HG03520 (cell line): Measurements from ENCODE around the gene CBY3.
A peak's percentile ranks its signal among the peaks of the same experiment; 100 is the strongest.
"Not testable (repeated sequence)": the region's sequence is repeated elsewhere in the genome, so short reads cannot be mapped to it uniquely, and the experiment has no call there.

Experiments used
- ATAC-seq: cut with Tn5 transposase; IDR thresholded peaks from one replicate; pipeline ENCODE4 v1.9.1; 2021; ENCODE audit warnings: mild to moderate bottlenecking, moderate library complexity; ENCODE audit not compliant: unreplicated experiment

Gene CBY3

DNA sequence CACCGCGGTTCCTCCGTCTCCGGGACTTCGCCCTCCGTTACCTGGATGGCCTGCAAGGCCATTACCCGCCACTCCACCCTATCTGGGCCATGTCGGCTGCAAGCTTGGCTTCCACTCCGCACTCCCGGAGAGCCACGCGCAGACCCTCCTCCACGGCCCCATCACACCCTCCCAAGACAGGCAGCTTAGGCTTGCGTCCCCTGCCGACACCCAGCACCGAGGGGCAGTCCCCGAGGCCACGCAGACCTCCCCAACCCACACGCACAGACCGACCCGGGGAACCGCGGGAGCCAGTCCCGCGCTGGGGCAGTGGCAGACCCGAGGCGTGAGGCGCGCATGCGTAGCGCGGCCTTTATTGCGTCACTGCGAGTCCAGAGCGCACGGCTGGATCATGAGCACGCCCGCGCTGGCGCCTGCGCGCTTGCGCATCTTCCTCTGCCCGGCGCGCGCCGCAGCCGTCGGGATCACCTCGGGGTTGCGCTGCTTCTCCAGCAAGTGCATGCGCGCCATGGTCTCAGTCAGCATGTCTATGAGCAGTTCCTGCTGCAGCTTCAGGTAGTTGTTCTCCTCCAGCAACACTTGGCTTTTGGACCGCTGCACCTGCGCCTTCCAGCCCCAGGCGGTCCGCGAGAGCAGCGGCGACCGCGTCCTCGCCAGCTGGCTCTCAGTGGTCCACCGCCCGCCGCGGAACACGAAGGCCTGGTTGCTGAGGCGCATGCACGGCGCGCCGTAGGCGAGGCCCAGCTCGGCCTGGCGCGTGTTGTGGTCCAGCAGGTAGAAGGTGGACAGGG lies 2.4 kb downstream of the CBY3 start:
- peak; percentile 87 for ATAC-seq

GRCh38 chr5:179668391-179668790 lies 12.4 kb downstream of the CBY3 start:
- ATAC-seq: no peak

- ATAC-seq: not testable (repeated sequence)
Observed at GRCh38 chr5:179661647-179662046, 19.2 kb downstream of the CBY3 start.

DNA sequence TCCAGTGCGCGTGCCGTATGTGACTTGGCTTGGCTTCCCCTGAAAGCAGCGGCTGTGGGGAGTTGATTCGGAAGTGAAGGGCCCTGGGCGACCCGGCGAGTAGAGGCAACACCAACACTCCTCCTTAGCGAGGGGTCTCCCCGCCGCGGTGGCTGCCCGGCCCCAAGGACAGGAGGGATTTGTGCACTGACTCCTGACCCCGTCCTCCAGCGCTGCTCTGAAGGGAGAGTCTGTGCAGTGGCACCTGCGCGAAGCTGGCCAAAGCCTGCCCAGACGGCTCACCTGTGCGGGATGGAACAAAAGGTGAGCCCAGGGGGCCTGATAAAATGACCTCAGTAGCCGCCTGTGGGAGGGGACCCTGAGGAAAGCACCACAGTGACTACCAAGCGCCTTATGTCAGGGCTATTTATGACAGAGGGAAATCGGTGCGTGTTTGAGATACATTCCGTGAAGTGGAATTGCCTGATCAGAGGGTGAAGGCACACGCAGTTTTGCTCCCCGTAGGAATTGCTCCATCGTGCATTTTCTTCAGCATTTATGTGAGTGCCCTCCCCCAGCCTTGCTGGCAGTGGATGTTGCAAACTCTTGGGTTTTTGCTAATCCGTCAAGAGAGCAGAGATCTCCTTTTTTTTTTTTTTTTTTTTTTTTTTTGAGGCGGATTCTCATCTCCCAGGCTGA lies 22.5 kb downstream of the CBY3 start:
- peak; percentile 57 for ATAC-seq

DNA sequence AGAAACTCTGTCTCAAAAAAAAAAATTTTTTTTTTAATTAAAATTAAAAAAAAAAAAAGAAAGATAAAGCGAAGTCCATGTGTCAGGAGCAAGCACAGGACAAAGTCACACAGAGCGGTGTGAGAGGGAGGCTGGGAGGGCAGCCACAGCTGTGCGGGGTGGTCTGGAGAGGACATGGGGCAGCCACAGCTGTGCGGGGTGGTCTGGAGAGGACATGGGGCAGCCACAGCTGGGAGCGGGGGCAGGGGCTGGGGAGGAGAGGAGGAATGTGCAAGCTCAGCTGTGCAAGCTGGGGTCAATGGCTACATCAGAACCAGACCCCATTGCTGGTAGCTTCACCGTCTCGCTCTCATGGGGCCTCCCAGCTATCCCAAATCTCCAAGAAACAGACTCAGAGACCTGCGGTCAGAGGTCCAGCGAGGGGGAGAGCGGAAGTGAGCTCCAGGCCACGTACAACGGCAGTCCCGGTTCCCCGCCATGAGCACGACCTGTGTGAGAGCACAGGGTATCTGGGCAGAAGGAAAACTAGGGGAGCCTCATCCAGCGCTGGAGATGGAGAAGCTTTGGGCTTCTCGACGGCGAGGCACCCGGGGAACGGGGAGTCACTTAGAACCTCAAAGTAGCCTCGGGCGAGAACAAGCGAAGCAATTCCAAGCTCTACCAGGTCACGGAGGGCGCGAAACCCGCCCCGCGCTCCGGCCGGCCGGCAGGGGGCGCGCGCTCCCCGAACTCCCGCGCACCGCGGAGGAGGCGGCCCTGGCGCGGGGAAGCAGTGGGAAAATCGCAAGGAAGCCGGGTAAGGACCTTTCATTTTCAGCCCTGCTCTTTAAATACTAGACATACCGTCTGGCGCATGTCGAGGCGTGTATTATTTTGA lies 23.3 kb downstream of the CBY3 start:
- peak; percentile 87 for ATAC-seq

DNA sequence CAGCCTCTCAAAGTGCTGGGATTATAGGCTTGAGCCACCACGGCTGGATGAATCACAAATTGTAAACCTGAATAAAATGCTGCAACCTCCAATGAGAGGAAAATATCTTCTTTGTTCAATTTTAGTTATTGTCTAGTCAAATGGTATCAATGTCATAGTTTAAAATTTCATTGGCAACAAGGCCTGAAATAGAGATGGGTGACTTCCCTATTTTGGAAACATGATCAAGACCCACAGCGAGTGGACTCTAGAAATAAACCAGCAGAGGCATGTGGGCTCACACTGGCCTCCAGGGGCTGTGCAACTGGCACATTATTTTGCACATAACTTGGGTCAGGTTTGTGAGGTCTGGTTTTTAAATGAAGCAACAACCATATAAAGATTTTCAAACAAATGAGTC lies 27.7 kb downstream of the CBY3 start:
- not testable (repeated sequence) for ATAC-seq

DNA sequence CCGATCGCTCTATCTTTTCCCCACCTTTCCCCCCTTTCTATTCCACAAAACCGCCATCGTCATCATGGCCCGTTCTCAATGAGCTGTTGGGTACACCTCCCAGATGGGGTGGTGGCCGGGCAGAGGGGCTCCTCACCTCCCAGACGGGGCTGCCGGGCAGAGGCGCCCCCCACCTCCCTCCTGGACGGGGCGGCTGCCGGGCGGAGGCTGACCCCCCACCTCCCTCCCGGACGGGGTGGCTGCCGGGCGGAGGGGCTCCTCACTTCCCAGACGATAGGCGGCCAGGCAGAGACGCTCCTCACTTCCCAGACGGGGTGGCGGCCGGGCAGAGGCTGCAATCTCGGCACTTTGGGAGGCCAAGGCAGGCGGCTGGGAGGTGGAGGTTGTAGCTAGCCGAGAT lies 30.6 kb downstream of the CBY3 start:
- ATAC-seq: not testable (repeated sequence)

DNA sequence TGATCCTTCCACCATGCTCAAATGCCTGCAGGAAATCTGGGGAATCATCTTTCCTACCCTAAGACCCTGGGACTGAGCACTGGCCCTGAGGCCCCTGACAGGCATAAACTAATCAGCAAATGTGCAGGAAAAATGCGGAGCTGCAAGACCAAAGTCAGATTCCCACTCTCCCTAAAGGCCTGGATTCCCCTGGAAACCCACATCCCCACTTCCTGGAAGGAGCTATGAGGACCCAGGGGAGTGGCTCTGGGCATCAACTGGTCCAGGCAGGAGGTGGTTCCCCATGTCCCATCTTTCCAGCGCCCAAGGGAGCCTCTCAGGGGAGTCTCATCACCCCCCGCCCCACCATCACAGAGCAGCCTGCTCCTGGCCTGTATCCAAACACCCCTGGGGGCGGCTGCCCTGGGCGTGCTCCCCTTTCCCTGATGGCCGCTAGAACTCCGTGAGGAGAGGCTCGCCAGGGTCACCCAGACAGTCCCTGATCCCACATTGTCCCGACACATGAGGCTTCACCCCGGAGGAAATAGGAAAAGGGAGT lies 31.6 kb downstream of the CBY3 start:
- ATAC-seq: not testable (repeated sequence)

DNA sequence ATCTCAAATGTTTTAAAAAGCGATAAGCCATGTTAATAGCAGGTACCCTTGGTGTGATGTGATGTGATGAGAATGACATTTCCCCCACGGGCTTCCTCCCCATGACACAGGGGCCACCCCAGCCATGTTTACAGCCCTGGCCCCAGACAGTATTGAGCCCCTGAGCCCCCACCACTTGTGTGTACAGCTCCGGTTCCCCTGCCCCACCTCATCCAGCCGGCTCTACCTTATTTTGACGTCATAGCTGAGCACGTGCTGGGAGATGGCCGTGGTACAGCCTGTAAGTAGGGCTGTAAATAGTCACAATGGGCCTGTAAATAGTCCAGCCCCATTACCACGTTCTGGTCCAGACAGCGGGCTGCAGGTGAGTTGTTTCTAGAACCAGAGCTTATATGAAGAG lies 32.4 kb downstream of the CBY3 start:
- ATAC-seq: no peak

DNA sequence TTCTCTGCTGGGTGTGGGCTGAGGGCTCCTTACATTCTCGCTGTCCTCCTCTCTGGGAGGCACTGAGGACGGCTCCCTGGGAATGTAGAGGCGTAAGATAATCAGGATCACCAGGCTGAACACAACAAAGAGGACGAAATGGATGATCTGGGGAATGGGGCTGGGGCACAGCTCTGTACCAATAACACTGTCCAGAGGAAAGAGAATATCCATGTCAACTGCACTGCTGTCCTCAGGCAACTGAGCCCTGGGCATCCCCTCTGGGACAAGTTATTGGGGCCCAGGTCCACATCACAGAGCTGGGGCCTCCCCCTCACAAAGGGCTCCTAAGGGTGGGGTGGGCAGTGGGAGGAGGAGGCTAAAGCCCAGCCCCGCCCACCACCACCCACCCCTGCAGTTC lies 36.1 kb downstream of the CBY3 start:
- not testable (repeated sequence) for ATAC-seq

DNA sequence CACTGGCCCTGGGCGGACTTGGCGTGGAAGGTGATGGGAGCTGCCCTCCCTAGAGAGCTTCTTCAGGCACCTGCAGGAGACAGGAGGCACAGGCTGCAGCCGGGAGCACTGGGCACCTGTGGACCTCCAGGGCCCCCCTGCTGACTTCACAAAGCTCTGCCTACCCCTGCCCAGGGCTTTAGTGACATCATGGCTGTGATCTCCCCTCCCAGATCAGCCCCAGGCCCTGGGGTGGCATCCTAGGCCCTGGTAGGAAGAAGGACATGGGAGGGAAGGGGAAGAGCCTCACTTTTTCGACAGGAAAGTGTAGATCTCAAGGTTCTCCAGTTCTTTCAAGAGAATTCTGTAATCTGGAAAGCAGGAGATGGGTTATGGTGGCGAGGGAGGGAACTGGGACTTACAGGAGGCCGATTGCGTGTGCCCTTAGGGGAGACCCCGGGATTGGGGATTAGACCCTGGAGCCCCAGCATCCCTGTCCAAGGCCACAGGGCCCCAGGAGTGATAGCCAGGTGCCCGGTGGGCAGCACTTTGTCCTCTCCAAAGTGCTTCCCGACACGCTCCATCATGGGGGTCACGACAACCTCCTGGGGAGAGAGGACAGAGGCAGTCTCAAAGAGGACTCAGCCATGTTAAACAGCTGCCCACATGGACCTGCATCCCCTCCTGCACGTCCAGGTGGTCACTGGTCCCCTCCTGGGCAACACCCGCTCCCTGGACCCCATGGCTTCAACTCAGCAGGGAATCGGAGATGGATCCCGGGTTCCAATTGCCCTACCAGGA lies 37.5 kb downstream of the CBY3 start:
- not testable (repeated sequence) for ATAC-seq

GRCh38 chr5:179642626-179643025 lies 38.2 kb downstream of the CBY3 start:
- ATAC-seq: not testable (repeated sequence)

DNA sequence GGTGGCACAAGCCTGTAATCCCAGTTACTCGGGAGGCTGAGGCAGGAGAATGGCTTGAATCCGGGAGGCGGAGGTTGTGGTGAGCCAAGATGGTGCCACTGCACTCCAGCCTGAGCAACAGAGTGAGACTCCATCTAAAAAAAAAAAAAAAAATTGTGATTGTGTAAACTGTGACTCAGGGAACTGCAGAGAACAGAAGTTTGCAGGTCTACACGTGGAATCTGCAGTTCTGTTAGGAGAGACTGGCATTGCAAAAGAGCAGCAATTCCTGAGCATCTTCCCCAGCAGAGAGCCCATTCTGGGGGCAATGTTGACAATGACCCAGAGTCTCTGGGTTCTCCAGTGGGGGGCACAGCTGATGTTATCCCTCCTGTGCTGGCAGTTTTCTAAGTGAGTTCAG lies 39.1 kb downstream of the CBY3 start:
- not testable (repeated sequence) for ATAC-seq

- not testable (repeated sequence) for ATAC-seq
Observed at GRCh38 chr5:179639296-179639695, 41.5 kb downstream of the CBY3 start.

DNA sequence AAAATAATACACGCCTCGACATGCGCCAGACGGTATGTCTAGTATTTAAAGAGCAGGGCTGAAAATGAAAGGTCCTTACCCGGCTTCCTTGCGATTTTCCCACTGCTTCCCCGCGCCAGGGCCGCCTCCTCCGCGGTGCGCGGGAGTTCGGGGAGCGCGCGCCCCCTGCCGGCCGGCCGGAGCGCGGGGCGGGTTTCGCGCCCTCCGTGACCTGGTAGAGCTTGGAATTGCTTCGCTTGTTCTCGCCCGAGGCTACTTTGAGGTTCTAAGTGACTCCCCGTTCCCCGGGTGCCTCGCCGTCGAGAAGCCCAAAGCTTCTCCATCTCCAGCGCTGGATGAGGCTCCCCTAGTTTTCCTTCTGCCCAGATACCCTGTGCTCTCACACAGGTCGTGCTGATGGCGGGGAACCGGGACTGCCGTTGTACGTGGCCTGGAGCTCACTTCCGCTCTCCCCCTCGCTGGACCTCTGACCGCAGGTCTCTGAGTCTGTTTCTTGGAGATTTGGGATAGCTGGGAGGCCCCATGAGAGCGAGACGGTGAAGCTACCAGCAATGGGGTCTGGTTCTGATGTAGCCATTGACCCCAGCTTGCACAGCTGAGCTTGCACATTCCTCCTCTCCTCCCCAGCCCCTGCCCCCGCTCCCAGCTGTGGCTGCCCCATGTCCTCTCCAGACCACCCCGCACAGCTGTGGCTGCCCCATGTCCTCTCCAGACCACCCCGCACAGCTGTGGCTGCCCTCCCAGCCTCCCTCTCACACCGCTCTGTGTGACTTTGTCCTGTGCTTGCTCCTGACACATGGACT lies 46.3 kb downstream of the CBY3 start:
- peak; percentile 88 for ATAC-seq

DNA sequence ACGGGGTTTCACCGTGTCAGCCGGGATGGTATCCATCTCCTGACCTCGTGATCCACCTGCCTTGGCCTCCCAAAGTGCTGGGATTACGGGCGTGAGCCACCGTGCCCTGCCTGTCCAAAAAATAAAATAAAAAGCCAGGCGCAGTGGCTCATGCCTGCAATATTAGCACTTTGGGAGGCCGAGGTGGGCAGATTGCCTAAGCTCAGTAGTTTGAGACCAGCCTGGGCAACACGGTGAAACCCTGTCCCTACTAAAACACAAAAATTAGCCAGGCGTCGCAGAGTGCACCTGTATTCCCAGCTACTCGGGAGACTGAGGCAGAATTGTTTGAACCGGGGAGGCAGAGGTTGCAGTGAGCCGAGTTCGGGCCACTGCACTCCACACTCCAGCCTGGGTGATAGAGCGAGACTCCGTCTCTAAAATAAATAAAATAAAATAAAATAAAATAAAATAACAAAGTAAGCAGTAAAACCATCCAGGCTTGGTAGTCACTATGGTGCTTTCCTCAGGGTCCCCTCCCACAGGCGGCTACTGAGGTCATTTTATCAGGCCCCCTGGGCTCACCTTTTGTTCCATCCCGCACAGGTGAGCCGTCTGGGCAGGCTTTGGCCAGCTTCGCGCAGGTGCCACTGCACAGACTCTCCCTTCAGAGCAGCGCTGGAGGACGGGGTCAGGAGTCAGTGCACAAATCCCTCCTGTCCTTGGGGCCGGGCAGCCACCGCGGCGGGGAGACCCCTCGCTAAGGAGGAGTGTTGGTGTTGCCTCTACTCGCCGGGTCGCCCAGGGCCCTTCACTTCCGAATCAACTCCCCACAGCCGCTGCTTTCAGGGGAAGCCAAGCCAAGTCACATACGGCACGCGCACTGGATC lies 47.1 kb downstream of the CBY3 start:
- peak; percentile 49 for ATAC-seq
